Measurements from ENCODE around the gene RFNG. TPM values are rescaled to one million over a fixed set of nuclear protein-coding genes. Genes with fewer than 3 reads are reported as not detected.

RFNG gene
- total RNA-seq, 1 donor from 2014 or later: 43.4 TPM

DNA sequence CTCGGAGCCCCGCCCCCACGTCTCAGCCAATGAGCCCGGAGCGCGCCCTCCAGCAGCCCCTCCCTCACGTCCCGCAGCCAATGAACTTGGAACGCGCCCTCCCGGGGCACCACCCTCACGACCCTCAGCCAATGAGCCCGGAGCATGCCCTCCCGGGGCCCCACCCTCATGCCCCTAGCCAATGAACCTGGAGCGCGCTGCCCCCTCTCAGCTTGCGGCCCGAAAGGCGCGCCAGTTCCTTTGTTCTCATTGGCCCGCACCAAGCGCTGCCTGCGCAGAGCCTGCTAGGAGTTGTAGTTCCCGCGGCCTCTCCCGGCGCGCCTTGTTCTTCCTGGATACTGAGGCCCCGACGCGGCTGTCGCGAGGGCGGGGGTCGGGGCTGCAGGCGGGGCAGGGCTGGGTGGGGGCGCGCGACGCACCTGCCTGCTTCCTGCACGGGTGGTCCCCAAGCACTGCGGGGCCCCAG lies 28.6 kb downstream of the RFNG start, which contains the start of gene LRRC45:
LRRC45 (plus strand) TSS at position 325 of the 466 bp plus-strand sequence. CDS start 339 bp downstream, outside the sequence.
- H3K9me3 Mint-ChIP-seq: no peaks in the 10 kb centered on the region
- H3K27me3 Mint-ChIP-seq: no peaks in the 10 kb centered on the region
- TF ChIP-seq, protein P1, sequence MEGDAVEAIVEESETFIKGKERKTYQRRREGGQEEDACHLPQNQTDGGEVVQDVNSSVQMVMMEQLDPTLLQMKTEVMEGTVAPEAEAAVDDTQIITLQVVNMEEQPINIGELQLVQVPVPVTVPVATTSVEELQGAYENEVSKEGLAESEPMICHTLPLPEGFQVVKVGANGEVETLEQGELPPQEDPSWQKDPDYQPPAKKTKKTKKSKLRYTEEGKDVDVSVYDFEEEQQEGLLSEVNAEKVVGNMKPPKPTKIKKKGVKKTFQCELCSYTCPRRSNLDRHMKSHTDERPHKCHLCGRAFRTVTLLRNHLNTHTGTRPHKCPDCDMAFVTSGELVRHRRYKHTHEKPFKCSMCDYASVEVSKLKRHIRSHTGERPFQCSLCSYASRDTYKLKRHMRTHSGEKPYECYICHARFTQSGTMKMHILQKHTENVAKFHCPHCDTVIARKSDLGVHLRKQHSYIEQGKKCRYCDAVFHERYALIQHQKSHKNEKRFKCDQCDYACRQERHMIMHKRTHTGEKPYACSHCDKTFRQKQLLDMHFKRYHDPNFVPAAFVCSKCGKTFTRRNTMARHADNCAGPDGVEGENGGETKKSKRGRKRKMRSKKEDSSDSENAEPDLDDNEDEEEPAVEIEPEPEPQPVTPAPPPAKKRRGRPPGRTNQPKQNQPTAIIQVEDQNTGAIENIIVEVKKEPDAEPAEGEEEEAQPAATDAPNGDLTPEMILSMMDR (conservative IDR thresholded peaks at IDR 0.05): no peak
- H3K27ac Mint-ChIP-seq: peak within 1 kb of the TSS; percentile 77
- peak within 1 kb of the TSS; percentile 87 for H3K4me3 Mint-ChIP-seq
- DNase-seq (ENCODE audit: extremely low spot score, unreplicated experiment): peak; percentile 100
- H3K36me3 Mint-ChIP-seq: no peaks in the 10 kb centered on the region
- peaks cover 12% of the 10 kb centered on the region for H3K4me1 Mint-ChIP-seq (ENCODE audit: unreplicated experiment)

DNA sequence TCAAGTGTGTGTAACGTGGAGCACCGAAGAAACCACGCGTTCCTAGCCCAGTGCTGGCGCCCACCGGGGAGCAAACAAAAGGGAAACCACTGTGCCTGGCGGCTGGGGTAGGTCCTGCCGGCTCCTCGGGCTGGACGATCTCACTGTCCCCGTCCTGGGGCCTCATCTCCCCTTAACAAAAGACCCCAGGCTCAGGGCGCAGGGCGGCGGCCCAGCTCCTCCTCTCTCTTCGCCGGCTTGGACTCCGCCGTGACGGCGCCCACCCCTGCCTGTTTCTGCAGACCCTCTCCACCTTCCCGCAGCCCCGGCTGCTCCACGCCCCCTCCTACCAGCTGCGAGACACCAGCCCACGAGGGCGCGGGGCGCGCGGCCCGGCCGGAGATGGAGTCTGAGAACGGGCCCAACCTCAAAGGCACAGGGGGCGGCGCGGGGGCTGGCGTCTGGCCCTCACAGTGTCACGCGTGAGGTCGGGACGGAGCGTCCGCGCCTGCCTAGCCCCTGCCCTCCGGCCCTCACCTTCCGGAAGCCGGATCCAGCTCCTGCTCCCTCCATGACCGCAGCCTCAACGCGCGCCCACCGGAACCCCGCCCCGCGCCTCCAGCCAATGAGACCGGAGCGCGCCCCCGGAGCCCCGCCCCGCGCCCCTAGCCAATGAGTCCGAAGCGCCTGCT lies 29.2 kb downstream of the RFNG start, which contains the start of gene CENPX:
CENPX (minus strand) TSS at position 569 of the 671 bp plus-strand sequence; CDS start at position 552, 17 bp downstream.
- H3K27me3 Mint-ChIP-seq: no peaks in the 10 kb centered on the region
- H3K27ac Mint-ChIP-seq: peak within 1 kb of the TSS; percentile 77
- peaks cover 12% of the 10 kb centered on the region for H3K4me1 Mint-ChIP-seq (ENCODE audit: unreplicated experiment)
- H3K36me3 Mint-ChIP-seq: no peaks in the 10 kb centered on the region
- DNase-seq (ENCODE audit: extremely low spot score, unreplicated experiment): no peak
- peak within 1 kb of the TSS; percentile 87 for H3K4me3 Mint-ChIP-seq
- TF ChIP-seq, protein P1 (conservative IDR thresholded peaks at IDR 0.05): no peak
- no peaks in the 10 kb centered on the region for H3K9me3 Mint-ChIP-seq

DNA sequence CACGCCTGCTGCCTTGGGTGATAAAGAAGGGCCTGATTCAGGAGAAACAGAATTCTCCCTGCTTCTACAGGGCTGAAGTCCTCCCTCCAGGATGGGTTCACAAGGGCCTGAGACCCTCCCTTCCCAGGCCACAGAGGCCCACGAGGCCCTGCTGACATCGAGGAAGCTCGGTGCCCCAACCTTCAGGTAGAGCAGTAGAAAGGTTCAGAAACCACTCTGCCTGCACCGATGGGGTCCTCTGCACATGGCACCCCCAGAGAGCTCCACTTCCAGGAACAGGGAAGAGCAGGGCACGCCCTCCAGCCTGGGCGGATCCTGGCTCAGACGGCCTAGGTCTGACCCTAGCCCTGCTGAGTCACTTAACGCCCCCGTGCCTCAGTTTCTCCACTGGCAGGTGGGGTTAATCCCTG lies 29.7 kb downstream of the RFNG start:
- Mint-ChIP-seq H3K36me3 (no peaks in the 10 kb centered on the region), H3K4me1 (ENCODE audit: unreplicated experiment) (peaks cover 12% of the 10 kb centered on the region), H3K27ac (peak overlapping the region; percentile 56), H3K9me3 (no peaks in the 10 kb centered on the region), H3K27me3 (no peaks in the 10 kb centered on the region), H3K4me3 (peak overlapping the region; percentile 87)
- DNase-seq (ENCODE audit: extremely low spot score, unreplicated experiment): no peak
- TF ChIP-seq, protein P1 (conservative IDR thresholded peaks at IDR 0.05): no peak

DNA sequence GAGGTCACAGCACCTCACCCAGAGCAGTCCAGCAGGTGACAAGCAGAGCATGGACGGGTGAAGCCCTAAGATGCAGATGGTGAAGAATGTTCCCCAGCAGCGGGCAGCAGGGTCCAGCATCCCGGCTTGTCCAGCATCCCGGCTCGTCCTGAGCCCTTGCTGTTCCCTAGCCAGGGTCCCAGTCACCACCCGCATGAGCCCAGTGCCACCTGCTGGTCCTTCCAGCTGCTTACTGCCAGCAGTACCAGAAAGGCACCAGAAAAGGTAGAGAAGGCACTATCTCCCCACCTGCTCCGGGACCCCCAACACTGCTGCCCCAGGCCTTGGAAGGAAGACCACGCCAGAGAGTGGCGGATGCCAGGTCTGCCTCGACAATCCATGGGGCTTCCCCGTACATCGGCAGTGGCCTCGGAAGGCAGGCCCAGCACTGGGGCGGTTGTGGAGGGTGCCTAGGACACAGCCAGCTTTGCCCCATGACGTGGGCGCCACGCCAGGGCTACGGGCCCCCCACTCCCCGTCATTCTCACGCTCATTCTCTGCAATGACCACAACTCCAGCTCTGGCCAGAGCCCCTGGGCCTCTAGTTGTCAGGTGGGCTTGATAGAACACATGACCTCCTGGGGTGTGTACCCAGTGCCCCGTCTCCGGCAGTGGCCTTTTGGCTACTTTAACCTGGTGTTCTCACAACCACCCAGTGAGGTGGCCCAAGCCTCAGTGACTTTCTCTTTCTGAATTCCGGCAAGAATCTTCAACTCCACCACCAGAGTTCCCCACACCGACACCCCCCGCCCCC lies 30.3 kb downstream of the RFNG start:
- Mint-ChIP-seq H3K27me3 (no peaks in the 10 kb centered on the region), H3K9me3 (no peaks in the 10 kb centered on the region), H3K4me3 (peak overlapping the region; percentile 87), H3K4me1 (ENCODE audit: unreplicated experiment) (peaks cover 12% of the 10 kb centered on the region), H3K27ac (peak overlapping the region; percentile 56), H3K36me3 (no peaks in the 10 kb centered on the region)
- TF ChIP-seq, protein P1 (conservative IDR thresholded peaks at IDR 0.05): peak; percentile 72
- DNase-seq (ENCODE audit: extremely low spot score, unreplicated experiment): no peak

DNA sequence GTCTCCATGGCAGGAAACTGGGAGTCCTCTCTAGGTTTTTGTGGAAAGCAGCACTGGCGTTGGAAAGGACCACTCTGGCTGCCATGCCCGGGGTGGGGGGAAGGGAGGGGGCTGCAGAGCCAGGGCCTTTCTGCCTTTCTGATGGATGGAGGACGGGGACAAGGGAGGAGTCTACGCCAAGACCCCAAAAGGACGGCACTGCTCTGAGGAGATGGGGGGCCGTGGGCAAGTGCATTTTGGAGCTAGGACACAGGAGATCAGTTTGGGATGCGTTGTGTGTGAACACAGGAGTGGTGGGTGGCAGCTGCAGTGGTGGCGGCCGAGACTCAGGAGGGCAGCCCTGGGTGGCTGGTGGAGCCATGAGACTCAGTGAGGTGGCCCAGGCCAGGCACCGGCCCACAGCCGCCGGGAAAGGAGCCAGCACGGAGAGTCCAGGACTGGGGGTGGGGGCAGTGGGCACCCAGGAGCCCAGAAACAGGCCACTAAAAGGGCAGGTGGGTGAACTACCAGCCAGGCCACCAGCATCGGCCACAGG lies 31.0 kb downstream of the RFNG start:
- H3K9me3 Mint-ChIP-seq: no peaks in the 10 kb centered on the region
- TF ChIP-seq, protein P1 (conservative IDR thresholded peaks at IDR 0.05): no peak
- H3K36me3 Mint-ChIP-seq: no peaks in the 10 kb centered on the region
- H3K27ac Mint-ChIP-seq: no peak overlapping the region
- peak overlapping the region; percentile 34 for H3K4me3 Mint-ChIP-seq
- no peaks in the 10 kb centered on the region for H3K27me3 Mint-ChIP-seq
- H3K4me1 Mint-ChIP-seq (ENCODE audit: unreplicated experiment): peaks cover 12% of the 10 kb centered on the region
- DNase-seq (ENCODE audit: extremely low spot score, unreplicated experiment): no peak
